Fibroblast of villous mesenchyme (primary cell): Measurements from ENCODE around the gene BPTF. TPM values are rescaled to one million over a fixed set of nuclear protein-coding genes. Genes with fewer than 3 reads are reported as not detected.

Experiments used
- DNase-seq: peaks from one replicate; pipeline ENCODE4 v3.0.0-alpha.2; 2010; ENCODE audit warnings: low read depth
- H3K4me3 ChIP-seq: 2 replicates; pipeline ENCODE4 v1.5.1; 2011; ENCODE audit warnings: low read depth, mild to moderate bottlenecking, low read length
- total RNA-seq: library from RNA; depleted of rRNA; stranded (reverse); fragments of >200 nt; gene quantifications from 2 replicates; pipeline ENCODE4 v1.2.3, GENCODE V29; 2012
- TF ChIP-seq, protein P1 (sequence below): IDR thresholded peaks from 2 replicates; pipeline ENCODE4 v1.5.1; 2012; ENCODE audit warnings: low read depth, mild to moderate bottlenecking, low read length; ENCODE audit not compliant: insufficient read depth

The BPTF gene
- total RNA-seq, 1 donor: 56.1 TPM

DNA sequence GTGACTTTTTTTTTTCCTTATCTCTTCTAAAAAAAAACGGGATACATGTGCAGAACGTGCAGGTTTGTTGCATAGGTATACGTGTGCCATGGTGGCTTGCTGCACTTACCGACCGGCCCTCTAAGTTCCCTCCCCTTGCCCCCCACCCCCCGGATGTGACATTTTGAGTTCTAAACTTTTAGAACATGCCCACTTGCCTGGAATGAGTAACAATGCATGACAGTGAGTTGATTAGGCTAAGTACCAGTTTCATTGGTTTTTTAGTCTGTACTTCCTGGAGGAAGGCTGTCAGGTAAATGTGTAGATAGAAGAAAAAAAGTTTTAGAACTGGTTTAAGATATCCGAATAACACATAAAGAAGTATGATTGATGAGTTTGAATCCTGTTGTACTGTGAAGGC, 4.0 kb downstream of the BPTF start:
- no peak overlapping the region for H3K4me3 ChIP-seq
- no peak for DNase-seq
- TF ChIP-seq, protein P1, sequence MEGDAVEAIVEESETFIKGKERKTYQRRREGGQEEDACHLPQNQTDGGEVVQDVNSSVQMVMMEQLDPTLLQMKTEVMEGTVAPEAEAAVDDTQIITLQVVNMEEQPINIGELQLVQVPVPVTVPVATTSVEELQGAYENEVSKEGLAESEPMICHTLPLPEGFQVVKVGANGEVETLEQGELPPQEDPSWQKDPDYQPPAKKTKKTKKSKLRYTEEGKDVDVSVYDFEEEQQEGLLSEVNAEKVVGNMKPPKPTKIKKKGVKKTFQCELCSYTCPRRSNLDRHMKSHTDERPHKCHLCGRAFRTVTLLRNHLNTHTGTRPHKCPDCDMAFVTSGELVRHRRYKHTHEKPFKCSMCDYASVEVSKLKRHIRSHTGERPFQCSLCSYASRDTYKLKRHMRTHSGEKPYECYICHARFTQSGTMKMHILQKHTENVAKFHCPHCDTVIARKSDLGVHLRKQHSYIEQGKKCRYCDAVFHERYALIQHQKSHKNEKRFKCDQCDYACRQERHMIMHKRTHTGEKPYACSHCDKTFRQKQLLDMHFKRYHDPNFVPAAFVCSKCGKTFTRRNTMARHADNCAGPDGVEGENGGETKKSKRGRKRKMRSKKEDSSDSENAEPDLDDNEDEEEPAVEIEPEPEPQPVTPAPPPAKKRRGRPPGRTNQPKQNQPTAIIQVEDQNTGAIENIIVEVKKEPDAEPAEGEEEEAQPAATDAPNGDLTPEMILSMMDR: no peak

GRCh38 chr17:67830440-67830839, 5.1 kb downstream of the BPTF start:
- no peak for DNase-seq
- no peak overlapping the region for H3K4me3 ChIP-seq
- TF ChIP-seq, protein P1: no peak

DNA sequence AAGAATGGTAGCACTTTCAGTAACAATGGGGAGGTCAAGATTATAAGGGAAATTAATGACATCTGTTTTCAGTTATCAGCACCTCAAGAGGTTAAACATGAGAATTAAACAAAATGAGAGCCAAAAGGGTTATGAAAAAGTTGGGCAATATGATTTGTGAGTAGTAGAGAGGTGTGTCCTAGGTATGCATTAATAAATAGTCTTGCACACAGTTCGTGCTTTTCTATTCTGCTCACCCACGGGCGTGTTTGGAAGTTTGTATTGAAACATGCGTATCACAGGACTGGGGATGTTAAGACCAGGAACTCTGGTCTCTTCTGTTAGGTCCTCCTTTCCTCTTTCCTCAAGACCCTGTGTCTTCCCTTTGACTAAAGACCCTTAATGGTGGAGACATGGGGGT, 6.0 kb downstream of the BPTF start:
- H3K4me3 ChIP-seq: no peak overlapping the region
- DNase-seq: no peak
- TF ChIP-seq, protein P1: no peak

- no peak for DNase-seq
- H3K4me3 ChIP-seq: no peak overlapping the region
- TF ChIP-seq, protein P1: no peak
Measured at GRCh38 chr17:67833134-67833533, 7.8 kb downstream of the BPTF start.

DNA sequence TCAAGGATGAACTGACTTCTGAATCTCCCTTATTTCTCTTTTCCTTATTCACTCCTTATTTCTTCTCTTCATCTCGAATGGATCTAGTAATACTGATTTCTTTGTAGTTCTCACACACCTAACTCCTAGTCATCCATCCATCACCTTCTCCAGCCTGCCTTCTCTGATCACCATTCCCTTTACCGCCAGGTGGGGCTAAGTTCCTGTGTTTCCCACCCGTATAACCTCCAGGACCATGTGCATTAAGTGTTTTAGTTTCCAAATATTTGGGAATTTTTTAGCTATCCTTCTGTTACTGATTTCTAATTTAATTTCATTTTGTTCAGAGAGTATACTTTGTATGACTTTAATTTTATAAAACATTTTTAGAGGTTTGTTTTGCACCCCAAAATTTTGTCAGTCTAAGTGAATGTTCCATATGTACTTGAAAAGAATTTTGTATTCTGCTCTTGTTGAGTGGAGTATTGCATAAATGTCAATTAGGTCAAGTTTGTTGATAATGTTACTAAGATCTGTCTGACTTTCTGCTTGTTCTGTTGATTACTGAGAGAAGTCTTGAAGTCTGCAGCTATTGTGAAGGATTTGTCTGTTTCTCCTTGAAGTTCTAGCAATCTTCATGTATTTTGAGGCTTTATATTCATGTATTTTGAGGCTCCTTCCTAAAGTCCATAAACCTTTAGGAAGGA, 8.8 kb downstream of the BPTF start:
- DNase-seq: no peak

DNA sequence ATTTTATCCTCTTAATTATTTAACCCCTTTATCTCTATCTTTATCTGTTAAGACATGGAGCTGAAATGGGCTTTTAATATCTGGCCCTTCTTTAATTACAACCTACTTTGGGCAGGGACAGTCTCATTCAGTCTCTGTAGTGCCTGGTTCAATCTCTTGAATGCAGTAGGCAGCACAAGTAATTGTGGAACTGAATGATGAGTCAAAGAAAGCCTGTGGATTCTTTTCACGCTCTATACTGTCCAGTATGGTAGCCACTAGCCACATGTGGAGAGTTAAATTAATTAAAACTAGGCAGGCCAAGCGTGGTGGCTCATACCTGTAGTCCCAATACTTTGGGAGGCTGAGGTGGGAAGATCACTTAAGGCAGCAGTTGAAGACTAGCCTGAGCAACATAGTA, 9.3 kb downstream of the BPTF start:
- H3K4me3 ChIP-seq: no peak overlapping the region
- no peak for DNase-seq
- TF ChIP-seq, protein P1: no peak

More for the DNA sequence above, 8.8 kb downstream of the BPTF start:
- TF ChIP-seq, protein P1: no peak
- no peak overlapping the region for H3K4me3 ChIP-seq
